IPS-NIHi7 (cell line): ENCODE data around the gene ZDHHC20.
"Not testable (repeated sequence)": the region's sequence is repeated elsewhere in the genome, so short reads cannot be mapped to it uniquely, and the experiment has no call there.

ENCODE experiments used
- DNase-seq: peaks from one replicate; pipeline ENCODE4 v3.0.0; 2012; ENCODE audit warnings: mixed read lengths; ENCODE audit errors: extremely low spot score

Gene ZDHHC20

DNA sequence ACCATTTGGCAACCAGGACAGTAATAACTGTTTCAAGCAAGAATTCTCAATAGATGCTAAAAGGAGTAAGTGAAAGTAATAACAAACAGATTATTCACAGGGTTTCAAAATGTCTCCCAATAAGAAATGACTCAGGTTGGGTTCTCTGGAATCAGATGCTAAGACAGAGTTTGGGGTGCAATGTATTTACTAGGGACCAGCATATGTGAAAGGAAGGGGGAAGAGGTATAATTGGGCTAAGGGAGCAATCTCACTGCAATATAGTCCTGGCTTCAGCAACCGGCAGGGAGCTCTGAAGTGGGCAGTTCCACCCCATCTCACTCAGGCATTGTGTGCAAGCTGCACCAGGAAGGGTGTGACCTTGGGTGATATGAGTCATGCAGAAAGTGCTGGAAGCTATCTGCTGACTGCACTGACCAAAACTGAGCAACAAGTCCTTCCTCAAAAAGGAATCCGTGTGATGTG, 23.4 kb downstream of the ZDHHC20 start:
- DNase-seq: peak; percentile 12

DNA sequence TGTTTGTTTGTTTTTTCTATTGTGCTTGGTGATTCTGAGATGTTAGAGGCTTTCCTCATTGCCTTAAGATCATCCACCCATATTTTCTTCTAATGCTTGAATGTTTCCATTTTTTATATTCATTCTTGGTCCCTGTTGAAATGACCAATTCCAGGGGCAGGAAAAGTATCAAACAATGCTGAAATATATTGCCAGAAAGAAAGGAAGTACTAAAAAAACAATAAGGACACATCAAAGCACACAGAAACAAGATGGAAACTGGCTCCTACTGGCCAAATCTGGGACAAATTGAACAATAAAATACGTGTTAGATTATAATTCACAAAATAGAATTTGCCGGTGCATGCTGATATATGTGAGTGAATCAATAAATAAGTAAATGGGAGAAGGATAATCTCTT, 23.9 kb downstream of the ZDHHC20 start:
- no peak for DNase-seq

DNA sequence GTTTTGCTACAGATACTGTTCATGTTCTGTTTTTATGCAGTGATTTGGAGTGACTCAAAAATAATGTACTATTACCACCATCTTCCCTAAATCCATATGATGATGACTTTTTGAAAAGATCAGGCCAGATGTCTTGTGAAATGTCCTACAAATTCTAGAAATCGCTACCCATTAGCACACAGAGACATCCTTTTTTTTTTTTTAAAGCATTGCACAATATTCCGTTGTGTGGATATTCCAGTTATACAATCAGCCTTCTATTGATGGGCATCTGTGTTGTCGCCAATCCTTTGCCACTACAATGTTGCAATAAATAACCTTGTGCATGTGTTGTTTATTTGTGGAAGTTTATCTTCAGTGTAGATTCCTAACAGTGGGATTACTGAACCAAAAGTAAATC, 24.5 kb downstream of the ZDHHC20 start:
- DNase-seq: no peak

GRCh38 chr13:21429211-21429610, 29.9 kb downstream of the ZDHHC20 start:
- DNase-seq: no peak

DNA sequence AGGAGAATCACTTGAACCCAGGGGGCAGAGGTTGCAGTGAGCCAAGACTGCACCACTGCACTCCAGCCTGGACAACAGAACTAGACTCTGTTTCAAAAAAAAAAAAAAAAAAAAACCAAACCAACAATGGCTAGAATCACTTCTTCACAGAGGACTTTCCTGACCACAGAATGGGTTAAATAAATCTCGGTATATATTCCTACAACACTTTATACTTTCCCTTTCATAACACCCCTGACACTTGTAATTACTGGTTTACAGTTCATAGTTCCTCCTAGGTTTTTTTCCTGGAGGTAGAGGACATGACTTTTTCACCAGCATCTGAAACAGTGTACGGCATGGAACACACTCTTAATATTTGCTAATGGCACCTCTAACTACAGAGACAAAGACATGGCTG, 31.4 kb downstream of the ZDHHC20 start:
- DNase-seq: no peak

- DNase-seq: no peak
These were observed 32.9 kb downstream of the ZDHHC20 start for GRCh38 chr13:21426238-21426637.

DNA sequence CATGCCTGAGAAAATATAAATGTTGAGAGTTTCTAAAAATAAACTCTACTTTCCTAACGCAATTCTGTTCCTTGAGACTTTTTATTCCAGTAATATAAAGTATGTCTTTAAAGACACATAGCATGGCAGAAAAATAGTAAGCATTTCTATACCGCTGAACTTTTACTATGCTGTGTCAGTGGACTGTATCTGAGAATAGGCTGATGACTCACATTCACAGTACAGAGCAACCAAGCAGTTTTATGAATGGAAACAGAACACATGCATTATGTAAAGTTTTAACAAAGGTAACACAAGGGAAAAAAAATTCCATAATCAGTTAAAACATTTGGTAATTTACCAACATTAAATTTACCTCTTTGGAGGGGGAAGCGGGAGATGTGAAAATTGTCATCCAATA, 38.4 kb downstream of the ZDHHC20 start:
- no peak for DNase-seq

- DNase-seq: no peak
These were observed 46.1 kb downstream of the ZDHHC20 start for GRCh38 chr13:21413013-21413412.

DNA sequence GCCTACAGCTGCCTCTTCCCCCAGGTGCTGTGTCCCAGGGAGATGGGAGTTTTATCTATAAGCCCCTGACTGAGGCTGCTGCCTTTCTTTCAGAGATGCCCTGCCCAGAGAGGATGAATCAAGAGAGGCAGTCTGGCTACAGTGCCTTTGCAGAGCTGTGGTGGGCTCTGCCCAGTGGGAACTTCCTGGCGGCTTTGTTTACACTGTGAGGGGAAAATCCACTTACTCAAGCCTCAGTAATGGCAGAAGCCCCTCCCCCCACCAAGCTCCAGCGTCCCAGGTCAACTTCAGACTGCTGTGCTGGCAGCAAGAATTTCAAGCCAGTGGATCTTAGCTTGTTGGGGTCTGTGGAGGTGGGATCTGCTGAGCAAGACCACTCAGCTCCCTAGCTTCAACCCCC, 48.6 kb downstream of the ZDHHC20 start:
- not testable (repeated sequence) for DNase-seq

- no peak for DNase-seq
These were observed 53.8 kb downstream of the ZDHHC20 start for GRCh38 chr13:21405309-21405708.

DNA sequence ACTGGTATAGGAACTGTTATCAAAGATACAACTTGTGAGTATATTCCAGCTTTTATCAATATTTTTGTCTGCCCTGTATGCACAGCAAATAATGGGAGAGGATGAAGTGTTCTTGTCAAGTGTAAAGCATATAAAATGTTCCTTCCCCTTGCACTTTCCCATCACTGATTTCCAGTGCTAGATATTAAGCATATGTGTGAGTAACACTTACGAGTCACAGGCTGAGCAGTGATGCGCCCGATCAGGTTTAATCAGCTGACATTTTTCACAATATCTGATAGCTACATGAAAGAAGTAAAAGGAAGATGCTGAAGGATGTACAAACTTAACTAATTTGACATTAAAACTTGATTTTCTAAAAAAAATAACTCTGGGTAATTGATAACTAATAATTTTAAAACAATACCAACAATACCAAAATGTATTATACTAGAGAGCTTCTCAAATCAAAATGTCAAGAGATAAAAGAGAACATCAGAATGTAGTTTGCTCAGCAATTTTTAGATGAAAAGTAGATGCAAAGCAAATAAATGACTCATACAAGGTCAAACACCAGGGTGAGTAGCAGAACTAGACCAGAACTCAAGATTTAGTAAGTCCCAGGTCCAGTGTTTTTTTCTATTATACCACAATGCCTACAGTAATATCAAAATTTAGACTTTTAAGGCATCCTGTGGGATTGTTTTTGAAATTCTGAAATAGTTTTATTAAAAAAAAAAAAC, 56.4 kb downstream of the ZDHHC20 start:
- DNase-seq: no peak

GRCh38 chr13:21399741-21400140, 59.4 kb downstream of the ZDHHC20 start:
- no peak for DNase-seq

- DNase-seq: no peak
These were observed 63.1 kb downstream of the ZDHHC20 start for GRCh38 chr13:21395953-21396352.

DNA sequence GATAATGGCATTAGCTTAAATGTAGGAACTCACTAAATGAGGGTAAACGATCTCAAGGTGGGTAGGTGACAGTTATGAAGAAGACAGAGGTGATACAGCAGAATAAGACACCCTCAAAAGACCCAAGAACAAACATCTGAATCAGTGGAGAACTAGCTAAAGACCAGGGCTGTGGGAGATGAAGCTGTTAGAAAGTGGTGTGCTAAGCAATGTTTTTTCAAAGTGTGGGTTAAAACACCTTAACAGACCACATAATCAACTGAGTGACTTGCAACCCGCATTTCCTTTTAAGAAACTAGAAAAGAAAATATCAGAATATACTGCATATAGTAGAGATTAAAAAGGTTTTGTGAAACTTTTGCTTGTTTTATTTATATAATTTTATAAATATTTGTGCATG, 70.0 kb downstream of the ZDHHC20 start:
- no peak for DNase-seq

DNA sequence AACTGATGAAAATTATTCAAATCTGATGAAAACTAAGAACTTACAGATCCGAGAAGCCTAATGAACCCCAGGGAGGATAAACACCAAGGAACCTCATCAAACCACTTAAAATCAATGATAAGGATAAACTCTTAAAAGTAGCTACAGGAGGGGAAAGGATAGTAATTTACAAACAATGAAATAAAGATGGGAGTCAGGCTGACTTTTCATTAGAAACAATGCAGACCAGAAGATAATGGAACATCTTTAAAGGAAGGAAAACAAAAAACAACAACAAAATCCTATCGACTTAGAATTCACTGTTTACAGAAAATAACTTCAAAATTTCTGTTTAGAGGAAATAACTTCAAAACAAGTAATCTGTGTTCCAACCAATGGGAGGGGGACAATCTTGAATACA, 73.4 kb downstream of the ZDHHC20 start:
- no peak for DNase-seq

DNA sequence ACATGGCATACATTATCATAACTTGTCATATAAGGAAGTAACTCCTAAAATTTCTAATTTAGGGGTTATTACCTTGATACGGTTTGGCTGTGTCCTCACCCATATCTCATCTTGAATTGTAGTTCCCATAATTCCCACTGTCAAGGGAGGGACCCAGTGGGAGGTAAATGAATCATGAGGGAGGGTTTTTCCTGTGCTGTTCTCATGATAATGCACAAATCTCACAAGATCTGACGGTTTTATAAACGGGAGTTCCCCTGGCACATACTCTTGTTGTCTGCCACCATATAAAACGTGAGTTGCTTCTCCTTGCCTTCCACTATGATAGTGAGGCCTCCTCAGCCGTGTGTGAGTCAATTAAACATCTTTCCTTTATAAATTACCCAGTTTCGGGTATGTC, 76.0 kb downstream of the ZDHHC20 start:
- DNase-seq: no peak

GRCh38 chr13:21376998-21377985, 81.8 kb downstream of the ZDHHC20 start:
- DNase-seq: not testable (repeated sequence)

- DNase-seq: no peak
These were observed 86.6 kb downstream of the ZDHHC20 start for GRCh38 chr13:21372530-21372929.

- DNase-seq: no peak
These were observed 88.1 kb downstream of the ZDHHC20 start for GRCh38 chr13:21371011-21371410.

GRCh38 chr13:21365574-21365973, 93.5 kb downstream of the ZDHHC20 start:
- no peak for DNase-seq

- DNase-seq: no peak
These were observed 94.2 kb downstream of the ZDHHC20 start for GRCh38 chr13:21364916-21365315.

DNA sequence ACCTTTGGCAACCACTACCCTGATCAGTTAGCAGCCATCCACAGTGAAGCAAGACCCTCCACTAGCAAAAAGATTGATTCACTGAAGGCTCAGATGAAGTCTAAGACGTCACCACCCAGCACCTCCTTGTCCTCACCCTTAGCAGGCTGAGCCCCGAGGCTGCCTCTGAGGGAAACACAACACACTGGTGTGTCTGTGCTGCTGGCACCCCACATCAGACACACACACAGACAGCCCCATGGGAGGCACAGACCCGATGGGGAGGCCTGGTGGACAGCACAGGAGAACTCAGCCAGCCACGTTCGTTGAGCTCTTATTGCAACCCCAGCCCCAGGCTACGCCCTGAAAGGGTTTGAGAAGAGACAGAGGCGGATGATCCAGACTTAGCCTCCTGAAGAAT, 94.7 kb downstream of the ZDHHC20 start:
- DNase-seq: no peak

GRCh38 chr13:21362741-21363140, 96.4 kb downstream of the ZDHHC20 start:
- no peak for DNase-seq
